ENCODE measurements around the gene ADK. TPM values are rescaled to one million over a fixed set of nuclear protein-coding genes. Genes with fewer than 3 reads are reported as not detected.

Gene ADK
- total RNA-seq, 1 experiment from 2014 or later: 26.8 TPM

GRCh38 chr10:74194999-74195398 lies 44.0 kb downstream of the ADK start:
- H2BK20ac ChIP-seq (ENCODE audit: low read depth, low read length, poor library complexity, severe bottlenecking): no peak overlapping the region

More at GRCh38 chr10:74194999-74195398, 44.0 kb downstream of the ADK start:
- Histone ChIP-seq H3K79me1 (ENCODE audit: insufficient read depth, low read depth, low read length, poor library complexity, severe bottlenecking) (peaks cover 3% of the 10 kb centered on the region), H3K23ac (ENCODE audit: insufficient read length, low read depth, low read length) (no peak overlapping the region), H3K27ac (ENCODE audit: insufficient read length, low read depth, low read length) (no peak overlapping the region), H2AFZ (ENCODE audit: low read length) (no peak overlapping the region), H4K20me1 (ENCODE audit: control insufficient read depth, insufficient read depth, insufficient read length) (no peaks in the 10 kb centered on the region), H4K91ac (ENCODE audit: insufficient read length, low read depth, low read length) (no peak overlapping the region), H3K4me2 (ENCODE audit: insufficient read depth, insufficient read length, low read length) (no peak overlapping the region), H3K9ac (ENCODE audit: extremely low read depth, insufficient read length, low read length) (no peak overlapping the region), H4K5ac (ENCODE audit: insufficient read length, low read depth, low read length) (no peak overlapping the region), H2BK5ac (ENCODE audit: insufficient read length, low read length) (no peak overlapping the region), H3K56ac (ENCODE audit: insufficient read length, low read depth, low read length) (no peak overlapping the region), H3K23me2 (ENCODE audit: insufficient read length, low read depth, low read length, poor library complexity, severe bottlenecking) (no peaks in the 10 kb centered on the region), H3K27me3 (ENCODE audit: insufficient read depth, low read length) (no peaks in the 10 kb centered on the region), H4K8ac (replicated peaks; ENCODE audit: insufficient read length, low read depth, low read length) (no peak overlapping the region), H3K4ac (ENCODE audit: low read depth, low read length) (no peak overlapping the region), H3K9me3 (ENCODE audit: control insufficient read depth, low read depth, low read length) (no peaks in the 10 kb centered on the region), H3K14ac (ENCODE audit: insufficient read depth, low read length) (no peak overlapping the region), H3K4me1 (ENCODE audit: insufficient read depth, low read length) (no peaks in the 10 kb centered on the region; the same call in 1 of the 2 replicates), H2BK12ac (ENCODE audit: insufficient read length, low read depth, low read length) (no peak overlapping the region), H2BK120ac (ENCODE audit: low read depth, low read length, poor library complexity, severe bottlenecking) (no peak overlapping the region), H3K18ac (ENCODE audit: insufficient read length, low read depth, low read length) (no peak overlapping the region), H3K79me2 (ENCODE audit: insufficient read depth, low read length) (no peaks in the 10 kb centered on the region), H3T11ph (ENCODE audit: low read length) (no peak overlapping the region), H2AK5ac (ENCODE audit: insufficient read length, low read length) (no peak overlapping the region), H2BK15ac (ENCODE audit: low read depth, low read length) (no peak overlapping the region)
- no peak for DNase-seq
- H3K9me3 Mint-ChIP-seq: no peaks in the 10 kb centered on the region
- H3K4me1 Mint-ChIP-seq: peaks cover 14 to 19% of the 10 kb centered on the region in 2 experiments
- no peaks in the 10 kb centered on the region for H3K27me3 Mint-ChIP-seq (ENCODE audit: low read depth)
- no peak overlapping the region for H3K27ac Mint-ChIP-seq
- no peak for TF ChIP-seq CTCF (conservative IDR thresholded peaks at IDR 0.05)
- H3K36me3 Mint-ChIP-seq (ENCODE audit: insufficient read depth in 1 of 3, low read depth in 3 of 3): 0 out of 7 replicates have a peak, but pooled peaks cover 0 to 3% (median 0%) of the 10 kb centered on the region in 3 experiments
- H3K4me3 Mint-ChIP-seq: no peak overlapping the region
- WGBS (ENCODE audit: extremely low coverage, insufficient read length, low lambda C conversion rate): no CpG with 5 or more reads among the region's 3 CpGs
